Measurements from ENCODE around the gene EPS8L2.
A peak's percentile ranks its signal among the peaks of the same experiment; 100 is the strongest.

The EPS8L2 gene

DNA sequence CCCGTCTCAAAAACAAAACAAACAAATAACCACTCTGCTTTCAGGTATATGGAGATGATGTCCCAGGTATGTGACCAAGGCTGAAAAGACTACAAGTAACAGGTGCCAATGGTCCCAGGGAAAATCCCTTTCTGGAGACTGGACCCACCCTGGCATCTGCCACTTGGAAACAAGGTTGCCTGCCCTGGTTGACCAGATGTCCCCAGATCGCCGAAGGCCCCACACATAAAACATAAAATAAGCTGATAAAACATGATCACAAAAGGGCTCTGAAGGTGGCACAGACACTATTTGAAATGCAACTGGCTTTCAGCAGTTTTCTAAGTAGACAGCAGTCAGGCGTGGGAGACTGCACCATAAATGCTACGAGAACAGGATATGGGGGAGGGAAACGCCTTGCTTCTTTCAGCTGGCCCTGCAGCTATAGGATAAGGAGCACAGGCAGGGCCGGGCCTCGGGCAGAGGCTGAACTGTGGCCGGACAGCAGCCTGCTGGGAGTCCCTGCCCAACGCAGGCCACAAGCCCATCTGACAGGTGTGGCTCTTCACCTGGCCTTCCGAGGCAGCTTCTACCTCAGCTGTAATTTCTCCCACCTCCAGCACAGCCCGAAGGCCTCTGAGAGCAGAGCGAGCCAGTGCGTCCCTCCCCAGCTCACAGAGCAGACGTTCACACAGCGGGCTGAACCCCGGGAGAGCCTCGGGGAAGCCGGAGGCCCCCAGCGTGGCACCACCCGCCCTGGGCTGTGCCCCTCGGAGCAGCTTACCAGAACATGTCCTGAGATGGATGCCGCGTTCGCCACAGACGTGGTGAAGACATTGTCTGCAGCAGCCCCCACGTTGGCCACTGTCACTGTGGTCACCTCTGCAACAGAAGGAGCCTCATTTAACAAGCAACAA, 15.0 kb upstream of the EPS8L2 start:
- no peak for DNase-seq

DNA sequence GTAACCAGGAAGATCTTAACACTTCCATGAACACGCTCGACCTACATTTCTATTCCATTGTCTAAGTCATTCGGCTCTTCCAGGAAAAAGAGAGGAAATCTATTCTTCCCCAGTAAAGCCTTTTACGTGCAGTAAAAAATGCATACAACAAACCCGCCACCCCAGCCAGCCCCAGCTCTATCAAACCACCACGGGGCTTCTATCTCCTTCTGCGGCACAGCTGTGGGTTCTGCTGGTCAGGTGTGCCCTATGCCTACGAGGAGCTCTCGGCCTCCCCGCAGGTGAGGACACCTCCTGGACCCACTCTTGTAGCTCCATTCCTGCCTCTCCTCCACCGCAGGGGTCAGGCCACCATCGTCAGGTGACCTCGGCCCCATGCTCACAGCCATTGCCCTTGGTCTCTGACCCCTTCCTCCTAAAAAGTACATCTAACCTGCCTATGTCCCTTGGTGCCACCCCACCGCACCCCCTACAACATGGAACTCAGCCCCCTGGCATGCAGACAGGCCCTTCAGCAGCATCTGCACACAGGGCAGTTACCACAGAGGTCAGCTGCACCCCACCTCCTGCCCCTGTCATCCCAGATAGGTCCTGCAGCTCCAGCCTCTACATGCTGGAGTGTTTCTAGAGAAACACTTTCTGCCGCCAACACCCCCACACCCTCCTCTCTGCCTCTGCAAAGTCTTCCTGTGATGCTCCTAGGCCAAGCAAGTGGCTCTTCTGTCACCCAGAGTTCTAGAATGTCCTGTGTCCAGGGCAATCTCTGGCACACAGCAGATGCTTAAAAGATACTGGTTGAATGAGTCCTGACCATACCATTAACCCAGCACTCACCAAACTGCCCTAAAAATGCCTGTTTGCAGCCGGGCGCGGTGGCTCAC, 14.1 kb upstream of the EPS8L2 start:
- no peak for DNase-seq

DNA sequence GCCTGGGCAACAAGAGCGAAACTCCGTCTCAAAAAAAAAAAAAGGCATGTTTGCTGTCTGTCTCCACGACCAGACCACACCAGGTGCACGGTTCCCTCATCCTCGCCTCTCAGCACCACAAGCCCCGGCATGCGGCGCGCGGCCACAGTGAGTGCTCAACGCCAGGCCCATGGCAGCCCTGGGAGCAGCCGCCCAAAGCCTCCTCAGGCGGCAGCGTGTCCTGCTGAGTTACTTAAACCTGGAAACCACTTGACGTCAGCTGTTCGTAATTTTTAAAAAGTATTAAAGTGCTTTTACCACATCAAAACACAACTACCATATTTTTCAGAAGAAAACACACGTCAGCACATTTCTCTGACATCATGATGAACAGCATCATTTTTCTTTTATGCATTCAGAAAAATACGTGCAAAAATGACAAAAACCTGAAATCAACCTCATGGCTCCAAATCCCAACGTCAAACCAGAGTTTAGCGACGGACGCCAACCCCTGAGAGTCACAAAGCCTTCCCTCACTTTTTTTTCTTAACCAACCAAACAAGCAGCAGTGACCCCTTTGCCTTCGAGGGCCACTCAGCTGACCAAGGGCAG, 13.1 kb upstream of the EPS8L2 start:
- DNase-seq, result no peak

DNA sequence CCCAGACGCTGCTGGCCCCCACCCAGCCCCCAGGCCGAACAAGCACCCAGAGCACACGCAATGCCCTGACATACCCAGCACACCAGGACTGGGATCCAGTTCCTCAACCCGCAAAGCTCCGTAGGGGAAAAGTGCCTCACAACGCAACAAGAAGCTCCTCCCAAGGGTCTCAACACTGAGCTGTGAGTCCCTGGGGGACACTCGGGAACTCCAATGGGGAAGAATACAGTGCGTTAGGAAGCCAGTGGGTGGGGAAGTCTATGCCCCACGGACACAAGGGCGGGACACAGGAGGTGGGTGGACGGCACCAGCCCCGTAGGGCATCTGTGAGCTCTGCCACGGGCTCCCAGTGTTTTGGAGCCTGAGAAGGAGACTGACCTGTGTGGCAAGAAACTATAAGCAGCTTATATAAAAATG, 12.6 kb upstream of the EPS8L2 start:
- DNase-seq, result no peak

DNA sequence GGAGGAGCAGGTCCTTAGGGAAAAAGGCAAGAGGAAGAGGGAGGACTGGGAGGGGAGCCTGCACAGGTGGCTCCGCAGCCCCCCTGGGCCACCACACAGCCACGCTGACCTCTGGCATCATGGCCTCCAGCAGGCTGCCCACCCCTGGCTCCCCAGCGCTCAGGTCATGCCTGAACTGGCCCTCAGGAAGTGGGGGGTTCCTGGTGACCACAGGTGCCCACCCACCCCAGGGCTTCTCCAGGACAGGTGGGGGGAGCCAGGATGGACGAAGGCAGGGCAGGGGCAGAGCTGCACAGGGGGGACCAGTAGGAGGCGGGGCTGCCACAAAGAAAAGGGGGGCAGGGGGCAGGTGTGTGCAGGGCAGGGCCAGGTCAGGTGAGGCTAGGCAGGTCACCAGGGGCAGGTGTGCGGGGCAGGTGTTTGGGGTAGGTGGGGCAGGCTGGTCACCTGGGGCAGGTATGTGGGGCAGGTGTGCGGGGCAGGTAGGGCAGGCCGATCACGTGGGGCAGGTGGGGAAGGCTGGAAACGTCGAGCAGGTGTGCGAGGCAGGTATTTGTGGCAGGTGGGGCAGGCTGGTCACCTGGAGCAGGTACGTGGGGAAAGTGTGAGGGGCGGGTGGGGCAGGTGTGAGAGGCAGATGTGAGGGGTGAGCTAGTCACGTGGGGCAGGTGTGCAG, 12.0 kb upstream of the EPS8L2 start:
- no peak for DNase-seq

DNA sequence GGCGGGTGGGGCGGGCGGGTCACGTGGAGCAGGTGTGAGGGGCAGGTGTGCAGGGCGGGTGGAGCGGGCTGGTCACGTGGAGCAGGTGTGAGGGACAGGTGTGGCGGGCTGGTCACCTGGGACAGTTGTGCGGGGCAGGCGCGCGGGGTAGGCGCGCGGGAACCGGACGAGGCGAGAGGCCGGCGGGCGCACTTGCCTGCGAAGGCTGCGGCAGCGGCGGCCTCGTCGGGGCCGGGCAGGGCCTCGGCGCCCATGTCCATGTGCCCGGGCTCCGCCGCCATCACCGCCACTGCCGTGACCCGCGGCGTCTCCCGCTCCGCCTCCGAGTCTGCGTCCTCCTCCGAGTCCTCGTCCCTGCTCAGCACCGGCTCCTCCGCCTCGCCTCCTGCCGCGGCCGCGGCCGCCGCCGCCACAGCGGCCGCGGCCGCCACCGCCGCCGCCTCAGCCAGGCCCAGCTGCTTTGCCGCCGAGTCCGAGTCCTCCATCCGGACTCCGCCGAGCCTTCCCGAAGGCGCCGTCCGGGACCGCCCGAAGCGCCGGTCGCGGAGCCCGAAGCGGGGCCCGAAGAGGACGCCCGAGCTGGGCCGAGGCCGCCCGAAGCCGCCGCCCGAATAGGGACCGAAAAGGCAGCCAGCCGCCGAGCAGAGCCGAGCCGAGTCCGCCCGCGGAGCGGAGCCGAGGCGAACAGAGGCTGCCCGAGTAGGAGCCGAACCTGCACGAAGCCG, 11.3 kb upstream of the EPS8L2 start, which contains the start of gene DEAF1:
Gene DEAF1 (minus strand): TSS at position 660 of the 725 bp plus-strand sequence. CDS start 175 bp downstream, at position 485.
- DNase-seq, result peak; percentile 100

DNA sequence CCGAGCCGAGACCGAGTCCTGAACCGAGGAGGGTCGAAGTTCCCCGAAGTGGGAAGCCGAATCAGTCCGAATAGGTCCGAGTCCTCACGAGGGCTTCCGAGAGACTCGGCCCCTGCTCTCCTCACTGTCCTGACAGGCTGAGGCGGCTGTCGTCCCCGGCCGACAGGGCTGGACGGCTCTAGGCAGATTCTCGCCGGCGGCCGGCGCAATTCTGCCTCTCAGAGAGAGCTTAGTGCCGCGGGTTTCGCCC, 10.8 kb upstream of the EPS8L2 start:
- DNase-seq, result no peak

DNA sequence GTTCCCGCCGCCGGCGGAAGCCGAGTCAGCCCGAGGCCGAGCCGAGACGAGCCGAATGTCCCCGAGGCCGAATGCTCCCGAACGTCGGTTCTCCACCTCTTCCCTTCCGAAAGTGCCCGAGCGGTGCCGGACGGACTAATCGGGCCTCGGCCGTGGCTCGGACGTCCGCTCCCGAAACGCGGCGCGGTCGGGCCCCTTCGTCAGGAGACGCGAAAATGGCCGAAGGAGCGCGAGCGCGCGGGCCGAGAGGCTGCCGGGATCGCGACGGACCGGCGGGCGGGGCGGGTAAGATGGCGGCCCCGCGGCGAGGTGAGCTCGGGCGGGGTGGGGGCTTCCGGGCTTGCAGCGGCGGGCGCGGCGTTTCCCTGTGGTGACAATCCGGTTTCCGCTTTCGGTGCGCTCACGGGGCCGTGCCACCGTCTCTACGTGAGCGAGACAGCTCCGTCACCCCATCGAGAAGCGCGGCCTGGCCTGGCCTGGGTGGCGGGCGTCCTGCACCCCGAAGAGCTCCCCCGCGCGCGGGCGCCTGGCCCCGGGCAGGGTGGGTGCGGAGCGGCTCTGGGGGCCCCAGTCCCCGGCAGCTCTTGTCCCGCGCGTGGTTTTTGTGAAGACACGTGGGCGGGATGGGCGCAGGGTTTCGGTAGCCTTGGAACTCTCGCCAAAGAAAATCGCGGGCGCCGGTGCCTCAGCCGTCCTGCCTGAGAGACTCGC, 10.3 kb upstream of the EPS8L2 start, which contains the start of gene TMEM80:
Gene TMEM80 (plus strand): TSS at position 279 of the 711 bp plus-strand sequence. CDS start 12 bp downstream, at position 291.
- DNase-seq, result peak; percentile 99

DNA sequence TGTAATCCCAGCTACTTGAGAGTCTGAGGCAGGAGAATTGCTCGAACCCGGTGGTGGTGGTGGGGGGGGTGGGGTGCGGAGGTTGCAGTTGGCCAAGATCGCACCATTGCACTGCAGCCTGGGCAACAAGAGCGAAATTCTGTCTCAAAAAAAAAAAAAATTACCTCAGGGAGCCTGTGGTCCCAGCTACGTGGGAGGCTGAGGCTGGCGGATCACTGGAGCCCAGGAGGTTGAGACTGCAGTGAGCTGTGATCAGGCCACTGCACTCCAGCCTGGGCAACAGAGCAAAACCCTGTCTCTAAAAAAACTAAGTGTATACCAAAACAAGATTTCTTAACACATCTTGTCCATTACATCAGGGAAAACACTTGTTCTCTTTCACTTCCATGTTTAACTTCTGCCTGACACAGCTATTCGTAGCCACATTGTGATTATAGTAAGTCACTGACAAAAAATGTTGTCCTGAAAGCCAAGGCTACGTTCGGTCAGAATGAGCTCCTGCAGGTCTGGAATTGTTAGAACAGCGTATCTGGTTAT, 9.0 kb upstream of the EPS8L2 start:
- DNase-seq, result no peak

DNA sequence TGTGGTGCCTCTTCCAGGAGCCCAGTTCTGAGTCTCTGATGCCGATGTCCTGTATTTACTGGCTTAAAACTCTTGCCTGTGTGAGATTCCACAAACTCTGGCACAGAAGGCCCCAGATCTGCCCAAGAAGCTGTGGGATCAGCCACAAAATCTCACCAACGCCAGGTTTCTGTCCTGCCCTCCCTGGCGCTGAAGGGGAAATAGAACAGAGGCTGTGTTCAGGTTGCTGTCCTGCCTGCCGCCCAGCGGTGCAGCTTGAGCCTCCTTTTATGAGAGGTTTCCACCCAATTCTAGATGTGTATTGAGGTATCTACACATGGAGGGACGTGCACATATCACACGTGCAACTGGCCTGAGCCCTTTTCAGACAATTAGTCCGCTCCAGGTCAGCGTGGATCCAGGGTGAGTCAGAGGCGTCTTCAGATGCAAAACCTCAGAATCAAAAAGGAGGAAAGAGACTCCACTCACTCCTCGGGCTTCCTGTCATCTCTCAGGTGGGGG, 8.2 kb upstream of the EPS8L2 start:
- no peak for DNase-seq

DNA sequence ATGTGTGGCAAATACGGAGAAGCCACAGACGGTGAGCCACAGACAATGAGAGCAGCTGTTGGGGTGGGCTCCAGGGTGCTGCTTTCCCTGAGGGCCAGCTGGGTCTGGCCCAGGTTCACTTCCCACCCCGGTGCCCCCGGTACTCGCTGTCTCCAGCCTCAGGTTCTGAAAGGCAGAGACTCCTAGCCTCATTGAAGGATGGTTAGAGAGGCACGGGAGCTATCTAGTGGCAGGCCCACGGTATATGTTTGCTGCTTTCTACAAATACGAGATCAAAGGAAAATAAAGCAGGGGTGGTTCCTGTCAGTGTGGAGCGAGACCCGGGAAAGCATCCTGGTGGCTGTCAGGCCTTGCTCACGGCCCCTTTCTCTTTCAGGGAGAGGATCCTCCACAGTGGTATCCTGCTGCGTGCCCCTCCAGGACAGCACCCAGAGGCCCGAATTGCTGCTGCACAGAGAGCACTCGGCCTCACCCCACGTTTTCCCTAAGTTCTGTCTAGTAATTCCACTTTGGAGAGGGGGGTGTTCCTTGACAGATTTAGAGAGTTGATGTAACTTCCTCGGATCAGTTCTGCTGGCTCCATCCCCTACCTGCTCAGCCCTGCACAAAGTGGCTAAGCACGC, 7.4 kb upstream of the EPS8L2 start:
- no peak for DNase-seq

DNA sequence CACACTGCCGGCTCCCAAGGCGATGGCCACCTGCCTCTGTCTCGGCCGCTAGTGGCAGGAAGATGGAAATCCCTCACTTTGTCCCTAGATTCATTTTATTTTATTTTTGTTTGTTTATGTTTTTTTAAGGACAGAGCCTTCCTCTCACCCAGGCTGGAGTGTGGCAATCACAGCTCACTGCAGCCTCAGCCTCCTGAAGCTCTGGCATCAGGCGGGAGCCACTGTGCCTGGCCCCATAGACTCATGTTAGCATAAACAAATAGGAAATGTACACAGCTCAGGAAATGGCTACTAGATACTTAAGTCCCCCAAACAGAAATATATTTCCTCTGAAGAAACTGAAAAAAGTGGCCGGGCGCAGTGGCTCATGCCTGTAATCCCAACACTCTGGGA, 6.9 kb upstream of the EPS8L2 start:
- no peak for DNase-seq

DNA sequence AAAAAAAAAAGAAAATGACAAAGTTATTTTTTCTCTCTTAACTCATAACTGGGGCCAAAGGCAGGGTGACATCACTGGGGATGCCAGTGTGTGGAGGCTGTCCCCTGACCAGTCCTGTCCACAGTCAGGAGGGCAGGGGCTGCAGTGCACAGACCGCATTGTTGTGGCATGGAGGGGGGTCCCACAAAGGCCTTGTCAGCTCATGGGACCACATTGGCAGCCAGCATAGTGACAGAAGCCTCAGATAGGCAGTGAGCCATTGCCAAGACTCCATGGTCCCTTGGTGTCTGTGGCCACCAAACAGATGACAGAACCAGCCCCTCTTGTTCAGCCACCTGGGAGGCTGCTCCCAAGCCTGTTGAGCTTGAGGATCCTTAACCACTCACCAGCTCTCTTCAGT, 6.3 kb upstream of the EPS8L2 start:
- no peak for DNase-seq

DNA sequence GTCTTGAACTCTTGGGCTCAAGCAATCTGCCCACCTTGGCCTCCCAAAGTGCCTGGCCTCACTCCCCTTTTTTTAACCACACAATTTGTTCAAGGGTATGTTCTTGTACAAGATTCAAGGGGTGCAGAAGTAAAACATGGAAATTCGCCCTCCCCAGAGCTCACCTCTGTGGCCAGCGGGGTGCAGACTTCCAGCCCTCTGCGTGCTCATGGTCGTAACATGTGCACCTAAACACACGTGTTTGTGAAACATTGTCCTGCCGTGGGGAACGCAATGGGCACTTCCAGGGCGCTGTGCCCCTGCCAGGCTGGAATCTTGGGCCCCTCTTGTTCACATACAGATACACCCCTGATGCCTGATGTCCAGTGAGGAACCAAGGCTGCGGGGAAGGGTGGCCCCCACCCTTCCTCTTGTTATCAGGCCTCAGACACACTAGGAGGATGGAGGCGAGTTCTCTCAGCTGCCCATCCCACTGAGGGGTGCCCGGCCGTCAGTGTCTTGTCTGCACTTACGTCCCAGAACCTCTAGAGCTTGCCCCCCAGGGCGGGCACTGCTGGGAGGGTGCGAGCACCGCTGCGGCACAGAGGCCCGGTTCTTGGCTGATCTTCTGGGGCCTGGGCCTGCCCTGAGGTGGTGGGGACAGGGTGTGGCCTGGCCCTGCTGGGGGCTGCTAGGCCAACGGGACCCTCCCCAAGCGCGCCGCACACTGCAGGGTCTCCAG, 4.1 kb upstream of the EPS8L2 start:
- DNase-seq, result no peak

DNA sequence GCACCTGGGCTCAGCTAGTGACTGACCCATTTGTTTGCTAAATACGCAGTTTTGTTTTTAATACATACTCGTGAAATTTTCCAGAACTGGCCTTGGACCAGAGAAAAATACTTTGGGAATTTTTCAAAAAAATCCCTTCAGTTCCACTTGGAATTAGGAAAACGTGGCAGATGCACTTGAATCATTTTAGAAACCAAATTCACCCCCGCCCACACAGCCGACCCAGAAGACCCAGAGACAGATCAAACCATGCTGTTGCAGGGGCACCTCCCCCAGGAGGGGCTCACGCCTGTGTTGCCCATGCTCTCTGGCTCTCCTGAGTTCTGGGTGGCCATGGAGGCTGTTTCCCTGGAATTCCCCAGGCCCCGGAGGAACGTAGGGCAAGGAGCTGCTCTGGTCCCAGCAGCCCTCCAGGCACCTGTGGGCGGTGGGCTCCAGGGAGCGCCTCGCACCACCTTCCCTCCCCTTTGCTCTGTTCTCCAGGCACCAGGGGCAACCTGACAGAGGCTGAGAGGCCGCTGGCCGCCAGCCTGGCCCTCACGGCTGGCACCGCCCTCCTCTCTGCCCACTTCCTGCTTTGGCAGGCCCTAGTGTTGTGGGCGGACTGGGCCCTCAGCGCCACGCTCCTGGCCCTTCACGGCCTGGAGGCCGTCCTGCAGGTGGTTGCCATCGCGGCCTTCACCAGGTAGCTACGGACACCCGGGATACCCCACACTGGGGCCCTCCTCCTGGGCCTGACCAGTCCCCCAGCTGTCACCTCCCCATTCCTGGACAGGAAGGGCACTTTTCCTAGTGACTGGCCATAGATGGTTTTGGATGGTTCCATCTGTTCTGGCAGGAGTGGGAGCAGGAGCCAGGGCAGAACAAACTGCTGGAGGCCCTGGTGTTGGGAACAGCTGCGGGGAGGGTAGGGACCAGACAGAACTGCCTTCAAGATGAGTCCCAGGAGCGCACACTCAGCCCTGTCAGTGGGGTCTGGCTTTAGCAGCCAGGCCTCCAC, 3.3 kb upstream of the EPS8L2 start:
- DNase-seq, result no peak

DNA sequence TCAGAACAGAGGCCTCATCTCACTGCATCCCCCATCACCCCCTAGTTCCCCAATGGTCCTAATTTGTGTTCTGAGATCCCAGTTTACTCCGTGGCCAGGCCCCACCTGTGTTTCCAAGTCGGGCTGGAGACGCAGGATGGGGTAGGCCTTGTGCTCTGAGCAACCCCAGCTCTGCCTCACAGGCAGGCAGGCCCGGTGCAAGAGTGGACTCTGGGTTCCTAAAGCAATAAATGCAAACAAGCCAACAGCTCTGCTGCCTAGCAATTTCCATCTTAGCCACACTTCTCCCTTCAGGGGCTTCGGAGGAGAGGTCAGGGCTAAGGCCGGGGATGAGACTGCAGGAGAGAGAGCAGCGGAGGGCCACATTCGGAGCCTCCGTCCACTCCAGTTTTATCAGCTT, 2.5 kb upstream of the EPS8L2 start:
- DNase-seq, result no peak

DNA sequence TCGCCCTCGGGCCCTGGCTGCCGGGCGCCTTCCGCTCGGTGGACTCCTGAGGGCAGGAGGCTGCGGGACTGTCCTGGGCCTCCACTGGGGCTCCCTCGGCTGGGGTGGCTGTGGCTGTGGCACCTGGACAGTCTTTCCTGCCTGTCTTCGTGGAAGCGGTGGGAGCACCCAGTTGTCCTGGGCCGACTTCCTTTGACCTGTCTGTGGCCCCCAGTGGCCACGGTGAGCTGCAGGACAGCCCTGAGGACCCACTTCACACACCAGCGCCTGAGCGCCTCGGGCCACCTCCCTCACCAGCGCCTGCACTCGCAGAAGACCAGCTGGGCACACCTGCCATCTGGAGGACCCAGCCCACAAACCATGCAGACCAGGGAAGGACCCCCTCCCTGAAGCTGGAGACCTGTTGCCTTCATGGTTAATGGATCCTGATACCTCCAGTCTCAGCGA, 1.8 kb upstream of the EPS8L2 start:
- no peak for DNase-seq

All from stimulated activated CD4-positive, alpha-beta T cell treated with anti-CD3 and anti-CD28 coated beads, Interleukin-15, amount 100 ng/mL, for 24 hours (primary cell).